Anterior cingulate cortex (tissue), 58 donors: Measurements from ENCODE around the gene DHRS13.
"Not testable (repeated sequence)": the region's sequence is repeated elsewhere in the genome, so short reads cannot be mapped to it uniquely, and the experiment has no call there.

Experiments used
- DNase-seq, 58 donors: peaks; one replicate each; lab custom pipeline; 2025; lab: John Stamatoyannopoulos, UW

Gene DHRS13

GRCh38 chr17:28906706-28907438, 4.0 kb upstream of the DHRS13 start:
- DNase-seq, result peak in 2 of 58 donors; percentile 18 to 70

DNA sequence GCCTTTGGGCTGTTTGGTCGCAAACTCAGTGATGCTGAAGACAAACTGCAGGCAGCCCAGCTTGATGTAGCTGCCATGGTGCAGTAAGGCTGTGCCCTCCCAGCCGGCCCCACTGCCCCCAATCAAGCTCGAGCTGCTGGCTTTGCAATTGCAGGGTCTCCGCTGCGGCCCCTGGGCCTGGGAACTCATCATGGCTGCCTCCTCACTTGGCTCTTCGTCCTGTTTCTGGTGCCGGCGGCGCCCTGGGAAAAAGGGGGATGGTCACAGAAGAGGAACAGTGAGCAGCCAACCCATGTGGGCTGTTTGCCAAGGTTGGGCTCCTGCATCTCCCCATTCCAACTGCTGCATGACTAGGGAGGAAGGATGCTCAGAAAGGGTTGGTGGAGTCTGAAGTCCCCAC, 3.4 kb upstream of the DHRS13 start:
- DNase-seq, result peak in 5 of 58 donors; percentile 1 to 70 (median 19)

DNA sequence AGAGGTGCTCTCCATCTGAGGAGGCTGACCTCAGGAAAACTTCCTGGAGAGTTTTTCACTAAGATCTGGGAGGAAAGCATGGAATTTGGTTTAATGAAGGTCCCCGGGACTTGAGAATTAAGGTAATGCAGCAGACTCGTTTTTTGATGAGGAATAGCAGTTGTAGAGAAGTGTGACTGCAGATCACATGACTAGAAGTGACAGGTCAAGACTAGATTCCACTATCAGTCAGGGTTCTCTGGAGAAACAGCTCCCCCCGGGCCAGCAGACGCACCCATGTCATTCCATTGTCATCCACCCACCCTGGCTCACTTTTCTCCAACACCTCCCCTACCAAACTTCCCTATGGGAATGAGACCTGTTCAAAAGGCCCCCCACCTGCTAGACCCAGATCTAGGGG, 1.9 kb upstream of the DHRS13 start:
- no peak for DNase-seq

DNA sequence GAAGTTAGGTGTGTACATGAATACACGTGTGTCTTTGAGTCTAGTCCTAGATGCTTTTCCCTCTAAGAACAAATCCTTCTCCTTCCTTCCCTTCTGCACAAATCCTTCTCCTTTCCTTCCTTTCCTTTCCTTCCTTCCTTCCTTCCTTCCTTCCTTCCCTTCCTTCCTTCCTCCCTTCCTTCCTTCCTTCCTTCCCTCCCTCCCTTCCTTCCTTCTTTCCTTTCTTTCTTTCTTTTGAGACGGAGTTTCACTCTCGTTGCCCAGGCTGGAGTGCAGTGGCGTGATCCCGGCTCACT, 615 bp upstream of the DHRS13 start:
- not testable (repeated sequence) for DNase-seq

DNA sequence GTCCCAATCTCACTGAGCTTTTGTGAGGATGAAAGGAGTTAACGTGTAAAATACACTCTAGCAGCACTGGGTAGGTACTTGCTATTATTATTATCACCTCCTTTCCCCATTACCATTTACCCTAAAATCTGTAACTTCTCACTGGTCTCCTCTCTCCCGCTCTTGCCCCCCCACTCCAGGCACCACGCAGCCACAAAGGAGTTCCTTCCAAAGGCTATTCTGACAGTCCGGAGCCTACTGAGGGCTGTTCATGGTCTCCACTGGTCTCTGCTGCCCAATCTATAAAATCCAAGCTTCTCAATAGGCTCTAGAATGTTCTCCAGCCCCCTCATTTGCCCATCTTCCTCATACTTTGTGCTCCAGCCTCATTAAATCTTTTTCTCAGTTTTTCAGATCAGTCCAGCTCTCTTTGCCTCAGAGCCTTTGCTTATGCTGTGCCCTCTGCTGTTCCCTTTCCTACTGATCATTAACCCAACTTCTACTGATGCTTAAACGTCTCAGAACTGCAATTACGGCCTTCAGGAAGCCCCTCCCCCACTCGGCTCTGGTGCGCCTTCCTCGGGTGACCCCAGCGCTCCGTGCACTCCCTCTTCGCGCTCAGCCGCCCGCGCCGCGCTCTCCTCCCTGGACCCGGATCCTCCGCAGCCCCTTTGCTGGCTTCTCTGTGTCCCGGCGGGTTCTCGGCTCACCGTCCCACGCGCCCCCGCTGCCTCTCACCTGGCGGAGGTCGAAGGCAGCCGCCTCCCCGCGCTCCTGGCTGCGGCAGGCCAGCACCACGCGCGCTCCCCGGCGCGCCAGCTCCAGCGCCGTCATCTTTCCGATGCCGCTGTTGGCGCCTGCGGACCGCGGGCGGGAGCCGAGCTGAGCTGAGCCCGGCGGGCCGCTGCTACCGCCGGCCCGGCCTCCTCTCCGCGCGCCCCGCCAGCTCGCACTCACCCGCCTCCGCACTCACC, 737 bp downstream of the DHRS13 start:
- peak in 12 of 58 donors; percentile 41 to 62 (median 53) for DNase-seq

- no peak for DNase-seq
These were observed 1.7 kb downstream of the DHRS13 start for GRCh38 chr17:28900986-28901726.

- DNase-seq, result no peak
These were observed 3.6 kb downstream of the DHRS13 start for GRCh38 chr17:28899212-28899815.

GRCh38 chr17:28898527-28898955, 4.3 kb downstream of the DHRS13 start:
- no peak for DNase-seq

GRCh38 chr17:28897769-28898526, 4.9 kb downstream of the DHRS13 start:
- peak in 2 of 58 donors; percentile 20 to 64 for DNase-seq

DNA sequence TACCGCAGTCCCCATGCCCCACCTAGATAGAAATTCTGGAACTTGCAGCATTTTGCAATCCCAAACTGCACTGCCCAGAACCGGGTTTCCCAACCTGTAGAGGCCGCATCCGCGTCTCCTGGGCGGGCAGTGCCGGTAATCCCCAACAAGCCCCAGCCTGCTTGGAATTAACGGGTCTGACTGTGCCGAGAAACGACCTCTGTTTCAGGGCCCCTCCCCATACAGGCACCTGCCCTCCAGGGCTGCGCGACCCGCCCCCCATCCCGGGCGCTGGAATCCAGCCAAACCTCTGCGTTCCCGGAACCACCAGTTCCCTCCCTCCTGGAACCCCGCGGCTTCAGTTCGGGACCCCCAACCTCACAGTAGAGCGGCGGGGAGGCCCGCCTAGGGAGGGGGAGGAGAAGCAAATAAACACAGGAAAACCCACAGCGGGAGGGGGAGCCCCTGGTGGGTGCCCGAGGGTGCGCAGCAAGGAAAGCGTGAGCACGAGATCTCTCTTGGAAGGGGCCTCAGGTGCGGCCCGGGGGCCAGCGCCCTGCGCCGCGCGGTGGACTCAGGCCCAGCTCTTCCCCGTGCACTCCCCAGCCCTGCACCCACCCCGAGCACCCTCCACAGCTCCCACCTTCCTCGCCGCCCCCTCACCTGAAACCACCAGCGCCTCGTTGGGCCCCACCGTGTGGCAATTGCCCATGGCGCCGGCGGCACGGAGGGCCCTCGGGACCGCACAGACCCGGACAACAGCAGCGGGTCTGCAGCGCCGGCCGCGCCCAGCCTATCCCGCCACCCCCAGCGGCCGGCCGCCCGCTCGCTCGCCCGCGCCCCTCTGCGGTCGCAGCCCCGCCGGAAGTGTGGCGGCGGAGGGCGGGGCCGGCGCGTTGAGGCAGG, 5.8 kb downstream of the DHRS13 start, which contains the start of gene FLOT2:
TSS of gene FLOT2 (minus strand) at position 850 of the 885 bp plus-strand sequence. CDS start at position 691, 159 bp downstream.
- DNase-seq, result peak in 44 of 58 donors; percentile 7 to 78 (median 47)

GRCh38 chr17:28896491-28896883, 6.4 kb downstream of the DHRS13 start:
- DNase-seq, result no peak

DNA sequence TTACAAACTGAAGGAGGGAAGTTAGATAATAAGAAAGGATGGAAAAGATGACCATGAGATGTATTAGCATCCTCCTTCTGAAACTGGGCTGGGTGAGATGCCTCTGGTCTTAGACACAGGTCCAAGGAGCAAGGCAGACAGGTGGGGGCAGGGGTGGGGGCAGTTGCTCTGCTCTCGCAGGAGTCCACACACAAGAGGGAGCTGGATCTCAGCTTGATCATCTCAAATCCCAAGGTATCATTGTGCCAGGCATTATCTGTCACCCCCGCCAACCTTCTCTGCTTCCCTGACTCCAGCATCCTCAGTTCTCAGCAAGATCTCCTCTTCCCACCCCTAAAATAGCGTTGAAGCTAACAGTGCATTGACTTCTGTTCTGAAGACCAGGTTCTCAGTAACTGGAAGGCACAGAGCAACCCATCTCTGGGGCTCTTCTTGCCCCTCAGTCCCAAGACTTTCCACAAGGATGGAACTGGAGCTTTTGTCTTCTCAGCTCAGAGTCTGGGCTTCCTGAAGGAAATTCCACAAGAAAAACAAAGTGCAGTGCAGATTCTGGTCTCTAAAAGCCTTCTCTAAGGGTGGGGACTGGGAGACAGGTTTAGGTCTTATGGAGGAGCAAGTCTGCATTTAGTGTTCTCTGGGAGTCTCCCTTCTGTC, 7.0 kb downstream of the DHRS13 start:
- DNase-seq, result no peak

GRCh38 chr17:28893248-28894183, 9.4 kb downstream of the DHRS13 start:
- not testable (repeated sequence) for DNase-seq

DNA sequence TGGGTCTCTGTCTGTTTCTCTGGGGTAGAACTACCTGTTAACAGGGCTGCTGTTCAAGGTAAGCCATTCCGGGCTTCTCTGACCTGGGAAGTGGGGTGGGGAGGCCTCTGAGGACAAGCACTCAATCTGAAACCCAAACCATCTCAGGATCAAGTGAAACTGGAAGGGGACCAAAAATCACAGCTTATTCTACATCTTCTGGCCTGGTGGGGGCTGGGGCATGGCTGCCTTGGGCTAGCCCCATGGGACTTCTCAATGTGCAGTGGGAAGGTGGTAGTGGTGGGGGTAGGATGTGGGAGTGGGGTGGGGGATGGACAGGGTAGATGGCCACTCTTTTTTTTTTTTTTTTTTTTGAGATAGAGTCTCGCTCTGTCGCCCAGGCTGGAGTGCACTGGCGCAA, 10.9 kb downstream of the DHRS13 start:
- no peak for DNase-seq

DNA sequence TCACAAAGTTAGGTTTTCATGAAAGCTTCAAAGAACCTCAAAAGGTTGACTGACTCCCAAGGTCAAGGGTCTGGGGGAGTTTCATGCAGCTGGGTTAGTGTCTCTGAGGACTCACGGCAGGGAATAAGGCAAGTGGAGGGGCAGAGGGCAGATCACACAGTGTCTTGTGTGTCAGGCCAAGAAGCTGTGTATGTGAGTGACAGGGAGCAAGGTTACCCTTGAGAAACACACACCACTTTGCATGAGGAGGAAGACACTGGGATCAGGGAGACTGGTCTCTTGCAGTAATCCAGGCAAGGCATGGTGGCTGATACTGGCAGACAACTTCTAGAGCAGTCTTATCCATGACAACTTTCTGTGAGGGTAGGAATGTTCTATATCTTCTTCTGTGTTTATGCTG, 11.7 kb downstream of the DHRS13 start:
- DNase-seq, result no peak

- no peak for DNase-seq
These were observed 12.9 kb downstream of the DHRS13 start for GRCh38 chr17:28889996-28890395.

DNA sequence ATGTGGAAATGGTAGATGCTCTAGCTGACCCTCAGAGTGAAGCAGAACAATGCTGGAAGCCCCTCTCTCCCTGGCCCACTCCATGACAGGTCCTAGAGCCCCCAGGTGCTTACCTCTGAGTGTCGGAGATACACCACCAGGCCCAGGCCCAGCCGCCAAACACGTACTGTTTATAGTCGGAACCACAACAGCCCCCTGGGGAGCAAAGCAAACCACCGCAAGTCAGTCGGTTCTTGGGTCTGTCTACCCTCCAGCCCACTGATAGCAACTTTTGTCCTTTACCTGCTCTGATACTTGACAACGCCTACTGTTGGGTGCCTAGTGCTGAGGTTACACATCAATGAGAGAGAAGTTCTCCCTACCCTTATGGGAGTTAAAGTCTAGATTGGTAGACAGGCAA, 14.0 kb downstream of the DHRS13 start:
- no peak for DNase-seq
